Naive thymus-derived CD8-positive, alpha-beta T cell (primary cell): ENCODE data around the gene ADGRA3. TPM values are rescaled to one million over a fixed set of nuclear protein-coding genes. Genes with fewer than 3 reads are reported as not detected.
"Not testable (repeated sequence)": the region's sequence is repeated elsewhere in the genome, so short reads cannot be mapped to it uniquely, and the experiment has no call there.

ENCODE experiments used
- ATAC-seq, 2 donors: fragments of 150-1000 bp; cut with Tn5 transposase in 1 of 2; sonication (Bioruptor Pico), chemical (Tn5 transposase) in 1 of 2; 1 replicate in 1 of 2; 2 replicates in 1 of 2; pipeline ENCODE4 v1.10.0; 2021; ENCODE audit warnings: mild to moderate bottlenecking in 2 of 2, moderate library complexity in 2 of 2
- POLR2A ChIA-PET: fragments of 350-600 bp; sonication (Branson Sonifier 250); formaldehyde crosslinking; loops from one replicate; lab custom pipeline; 2021; ENCODE audit warnings: antibody characterized with exemption; lab: Charles Lee
- DNase-seq, 10 donors: peaks; one replicate each; pipeline versions ENCODE4 v3.0.0 to v3.0.0-alpha.2; 2020 to 2022
- H3K27ac Mint-ChIP-seq, 10 donors: one replicate each; pipeline ENCODE4 v1.8.0; 2020 to 2022; ENCODE audit warnings: mild to moderate bottlenecking in 10 of 10, mixed read lengths in 10 of 10, moderate library complexity in 4 of 10, inconsistent platforms in 1 of 10
- H3K27me3 Mint-ChIP-seq, 5 donors: one replicate each; pipeline ENCODE4 v1.8.0; 2021 to 2022; ENCODE audit warnings: mixed read lengths in 5 of 5
- H3K36me3 Mint-ChIP-seq, 3 donors: one replicate each; pipeline ENCODE4 v1.8.0; 2020 to 2022; ENCODE audit warnings: mixed read lengths in 3 of 3, mild to moderate bottlenecking in 2 of 3, inconsistent platforms in 1 of 3
- H3K4me1 Mint-ChIP-seq, 4 donors: one replicate each; pipeline ENCODE4 v1.8.0; 2021 to 2022; ENCODE audit warnings: mixed read lengths in 4 of 4
- H3K4me3 Mint-ChIP-seq, 10 donors: one replicate each; pipeline ENCODE4 v1.8.0; 2020 to 2022; ENCODE audit warnings: mild to moderate bottlenecking in 10 of 10, mixed read lengths in 10 of 10, moderate library complexity in 6 of 10, inconsistent platforms in 1 of 10
- H3K9me3 Mint-ChIP-seq, 9 donors: one replicate each; pipeline ENCODE4 v1.8.0; 2020 to 2022; ENCODE audit warnings: mixed read lengths in 9 of 9, mild to moderate bottlenecking in 3 of 9, inconsistent platforms in 1 of 9, moderate library complexity in 1 of 9
- polyA plus RNA-seq, 3 donors: library from polyadenylated mRNA; unstranded; fragments of 300-500 nt; fragmentation: Illumina TruSeq; gene quantifications; one replicate each; pipeline ENCODE4 v1.2.3, GENCODE V29; 2021
- total RNA-seq, 8 experiments: library from RNA in 2 of 8; stranded (reverse) in 2 of 8; gene quantifications; one replicate each; pipeline ENCODE4 v1.2.3 and lab custom pipeline; 2021 to 2026

Gene ADGRA3
- total and polyA plus RNA-seq, 5 experiments from 2014 or later, result 0.41 to 2.1 (median 1.7) TPM

- no peaks in the 10 kb centered on the region for H3K27me3 Mint-ChIP-seq
- no peaks in the 10 kb centered on the region for H3K9me3 Mint-ChIP-seq
- DNase-seq (no peak), ATAC-seq (no peak)
- no peak overlapping the region for H3K4me3 Mint-ChIP-seq
- POLR2A ChIA-PET, result no interaction called here
- H3K4me1 Mint-ChIP-seq, result peaks cover 0 to 3% (median 0%) of the 10 kb centered on the region in 4 donors
- H3K36me3 Mint-ChIP-seq, result peaks cover 0 to 8% (median 0%) of the 10 kb centered on the region in 3 donors
- no peak overlapping the region for H3K27ac Mint-ChIP-seq
Measured at GRCh38 chr4:22414833-22415232, 101.0 kb downstream of the ADGRA3 start.

- POLR2A ChIA-PET, result no interaction called here
- H3K36me3 Mint-ChIP-seq, result peaks cover 0 to 4% (median 0%) of the 10 kb centered on the region in 3 donors
- peaks cover 0 to 3% (median 0%) of the 10 kb centered on the region in 4 donors for H3K4me1 Mint-ChIP-seq
- DNase-seq, result no peak
- H3K4me3 Mint-ChIP-seq, result no peak overlapping the region
- no peaks in the 10 kb centered on the region for H3K27me3 Mint-ChIP-seq
- no peak for ATAC-seq
- H3K9me3 Mint-ChIP-seq, result no peaks in the 10 kb centered on the region
- H3K27ac Mint-ChIP-seq, result no peak overlapping the region
Measured at GRCh38 chr4:22413471-22413870, 102.4 kb downstream of the ADGRA3 start.

GRCh38 chr4:22412013-22412412 is 103.9 kb downstream of the ADGRA3 start:
- Mint-ChIP-seq H3K27ac (no peak overlapping the region), H3K4me1 (peaks cover 0 to 1% (median 0%) of the 10 kb centered on the region in 4 donors), H3K4me3 (no peak overlapping the region), H3K27me3 (no peaks in the 10 kb centered on the region), H3K9me3 (no peaks in the 10 kb centered on the region), H3K36me3 (peaks cover 0 to 7% (median 0%) of the 10 kb centered on the region in 3 donors)
- no peak for DNase-seq
- ATAC-seq, result no peak
- POLR2A ChIA-PET, result no interaction called here

- no peak overlapping the region for H3K4me3 Mint-ChIP-seq
- H3K27me3 Mint-ChIP-seq, result no peaks in the 10 kb centered on the region
- no peaks in the 10 kb centered on the region for H3K4me1 Mint-ChIP-seq
- no peak for ATAC-seq
- POLR2A ChIA-PET, result interaction anchor here (0.6 kb wide), 1 partner anchor 607 kb away, joined by 5 read pairs; no protein-coding TSS in a partner anchor
- H3K27ac Mint-ChIP-seq, result no peak overlapping the region
- DNase-seq, result peak in 3 of 10 donors; percentile 23 to 33 (median 31)
- peaks cover 0 to 12% (median 3%) of the 10 kb centered on the region in 3 donors for H3K36me3 Mint-ChIP-seq
- no peaks in the 10 kb centered on the region for H3K9me3 Mint-ChIP-seq
Measured at GRCh38 chr4:22410645-22411247, 105.1 kb downstream of the ADGRA3 start.

GRCh38 chr4:22408474-22408873 is 107.4 kb downstream of the ADGRA3 start:
- no peak overlapping the region for H3K4me3 Mint-ChIP-seq
- H3K27me3 Mint-ChIP-seq, result no peaks in the 10 kb centered on the region
- peaks cover 0 to 20% (median 4%) of the 10 kb centered on the region in 3 donors for H3K36me3 Mint-ChIP-seq
- H3K9me3 Mint-ChIP-seq, result no peaks in the 10 kb centered on the region
- H3K27ac Mint-ChIP-seq, result no peak overlapping the region
- H3K4me1 Mint-ChIP-seq, result no peaks in the 10 kb centered on the region
- DNase-seq (no peak), ATAC-seq (no peak)
- POLR2A ChIA-PET, result no interaction called here

- Mint-ChIP-seq H3K27me3 (no peaks in the 10 kb centered on the region), H3K27ac (no peak overlapping the region), H3K9me3 (no peaks in the 10 kb centered on the region), H3K36me3 (peaks cover 0 to 17% (median 4%) of the 10 kb centered on the region in 3 donors), H3K4me1 (no peaks in the 10 kb centered on the region), H3K4me3 (no peak overlapping the region)
- POLR2A ChIA-PET, result no interaction called here
- DNase-seq (no peak), ATAC-seq (no peak)
Measured at GRCh38 chr4:22407361-22407760, 108.5 kb downstream of the ADGRA3 start.

- peaks cover 0 to 9% (median 9%) of the 10 kb centered on the region in 3 donors for H3K36me3 Mint-ChIP-seq
- H3K4me3 Mint-ChIP-seq, result no peak overlapping the region
- H3K4me1 Mint-ChIP-seq, result no peaks in the 10 kb centered on the region
- ATAC-seq, result no peak
- no peak for DNase-seq
- POLR2A ChIA-PET, result no interaction called here
- no peaks in the 10 kb centered on the region for H3K27me3 Mint-ChIP-seq
- no peak overlapping the region for H3K27ac Mint-ChIP-seq
- peaks cover 0 to 7% (median 0%) of the 10 kb centered on the region in 9 donors for H3K9me3 Mint-ChIP-seq
Measured at GRCh38 chr4:22398671-22399070, 117.2 kb downstream of the ADGRA3 start.

GRCh38 chr4:22391551-22391950 is 124.3 kb downstream of the ADGRA3 start:
- DNase-seq (no peak), ATAC-seq (no peak)
- H3K36me3 Mint-ChIP-seq, result peaks cover 0 to 10% (median 0%) of the 10 kb centered on the region in 3 donors
- no peaks in the 10 kb centered on the region for H3K9me3 Mint-ChIP-seq
- no peaks in the 10 kb centered on the region for H3K4me1 Mint-ChIP-seq
- H3K27me3 Mint-ChIP-seq, result no peaks in the 10 kb centered on the region
- POLR2A ChIA-PET, result no interaction called here
- no peak overlapping the region for H3K27ac Mint-ChIP-seq
- H3K4me3 Mint-ChIP-seq, result no peak overlapping the region

GRCh38 chr4:22389240-22389870 is 126.5 kb downstream of the ADGRA3 start:
- H3K36me3 Mint-ChIP-seq, result peaks cover 0 to 16% (median 0%) of the 10 kb centered on the region in 3 donors
- no peak overlapping the region for H3K27ac Mint-ChIP-seq
- POLR2A ChIA-PET, result no interaction called here
- H3K4me3 Mint-ChIP-seq, result no peak overlapping the region
- H3K9me3 Mint-ChIP-seq, result no peaks in the 10 kb centered on the region
- peak in 9 of 10 donors; percentile 11 to 64 (median 33) for DNase-seq
- ATAC-seq, result peak; percentile 54 to 62
- H3K4me1 Mint-ChIP-seq, result no peaks in the 10 kb centered on the region
- no peaks in the 10 kb centered on the region for H3K27me3 Mint-ChIP-seq

GRCh38 chr4:22385611-22386011 is 130.3 kb downstream of the ADGRA3 start:
- Mint-ChIP-seq H3K9me3 (no peaks in the 10 kb centered on the region), H3K27ac (no peak overlapping the region), H3K4me3 (no peak overlapping the region), H3K36me3 (peaks cover 0 to 18% (median 4%) of the 10 kb centered on the region in 3 donors), H3K4me1 (no peaks in the 10 kb centered on the region), H3K27me3 (peaks cover 0 to 2% (median 0%) of the 10 kb centered on the region in 5 donors)
- ATAC-seq (no peak), DNase-seq (no peak)
- POLR2A ChIA-PET, result no interaction called here

GRCh38 chr4:22384154-22384553 is 131.7 kb downstream of the ADGRA3 start:
- peaks cover 0 to 4% (median 0%) of the 10 kb centered on the region in 9 donors for H3K9me3 Mint-ChIP-seq
- H3K27ac Mint-ChIP-seq, result no peak overlapping the region
- H3K27me3 Mint-ChIP-seq, result peaks cover 0 to 3% (median 0%) of the 10 kb centered on the region in 5 donors
- no peak overlapping the region for H3K4me3 Mint-ChIP-seq
- DNase-seq (no peak), ATAC-seq (no peak)
- POLR2A ChIA-PET, result no interaction called here
- H3K4me1 Mint-ChIP-seq, result no peaks in the 10 kb centered on the region
- H3K36me3 Mint-ChIP-seq, result peaks cover 0 to 18% (median 4%) of the 10 kb centered on the region in 3 donors

GRCh38 chr4:22382216-22382615 is 133.7 kb downstream of the ADGRA3 start:
- not testable (repeated sequence) for DNase-seq, H3K4me3 Mint-ChIP-seq, H3K27me3 Mint-ChIP-seq

GRCh38 chr4:22372986-22373385 is 142.9 kb downstream of the ADGRA3 start:
- POLR2A ChIA-PET, result no interaction called here
- Mint-ChIP-seq H3K9me3 (peaks cover 0 to 7% (median 0%) of the 10 kb centered on the region in 9 donors), H3K4me1 (no peaks in the 10 kb centered on the region), H3K27ac (no peak overlapping the region), H3K27me3 (no peaks in the 10 kb centered on the region), H3K36me3 (no peaks in the 10 kb centered on the region), H3K4me3 (no peak overlapping the region)
- DNase-seq (no peak), ATAC-seq (no peak)

More at GRCh38 chr4:22382216-22382615, 133.7 kb downstream of the ADGRA3 start:
- POLR2A ChIA-PET, H3K27ac Mint-ChIP-seq, ATAC-seq, H3K4me1 Mint-ChIP-seq: not testable (repeated sequence)
- H3K9me3 Mint-ChIP-seq, result peaks cover 0 to 17% (median 2%) of the 10 kb centered on the region in 9 donors
- H3K36me3 Mint-ChIP-seq, result peaks cover 0 to 12% (median 6%) of the 10 kb centered on the region in 3 donors
